H1 (cell line): Measurements from ENCODE around the gene IGBP1. TPM values are rescaled to one million over a fixed set of nuclear protein-coding genes. Genes with fewer than 3 reads are reported as not detected.

Source experiments
- RBBP5 ChIP-seq: IDR thresholded peaks from 2 replicates; pipeline ENCODE4 v1.7.1; 2012; ENCODE audit warnings: low read depth, mild to moderate bottlenecking, inconsistent platforms, low read length, moderate library complexity, borderline replicate concordance
- polyA plus RNA-seq, 7 experiments: library from polyadenylated mRNA; depleted of rRNA in 3 of 7; stranded (reverse) in 5 of 7; unstranded in 2 of 7; fragments of >200 nt in 5 of 7; fragments of 200-250 nt in 2 of 7; gene quantifications; 1 replicate in 5 of 7; 2 replicates in 1 of 7; 4 replicates in 1 of 7; pipeline versions ENCODE4 v1.2.1 to v1.2.3, GENCODE V29; 2011 to 2013; ENCODE audit warnings: missing spikeins in 2 of 7, mixed read lengths in 2 of 7
- total RNA-seq: library from RNA; stranded (reverse); fragmentation: NEBNext Ultra II Directional; extraction: Animal tissue kit (Norgen Biotek cat#: 25700); gene quantifications from 2 replicates; pipeline ENCODE4 v1.2.1, GENCODE V29; 2021

Gene IGBP1
- total and polyA plus RNA-seq, 2 of the 8 experiments (the other 6 are each of a cell fraction or from before 2014, with no cell fraction given), result 41.3 to 45.4 TPM

DNA sequence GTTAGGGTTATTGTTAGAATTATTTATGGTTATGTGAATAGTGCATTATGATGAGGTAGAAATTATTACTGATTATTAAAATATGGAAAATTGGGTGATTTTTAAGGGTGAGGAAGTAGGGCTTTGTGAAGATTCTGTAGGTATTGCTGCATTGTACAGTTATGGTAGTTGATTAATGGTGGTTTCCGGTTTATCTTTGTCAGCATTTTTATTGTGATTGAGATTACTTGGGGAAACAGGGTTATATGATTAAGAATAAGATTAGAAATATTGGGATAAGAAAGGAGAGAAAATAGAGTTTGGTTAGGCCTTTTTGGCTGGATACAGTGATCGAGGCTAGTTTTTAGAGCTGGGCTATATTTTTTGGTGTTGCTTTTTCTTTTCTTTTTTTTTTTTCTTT is 8.6 kb upstream of the IGBP1 start (continued):
- no peak for TF ChIP-seq RBBP5
- TF ChIP-seq, all 59 proteins: peak for 0
